HG03139 (cell line): ENCODE measurements around the gene ACBD4.

Experiments used
- ATAC-seq: cut with Tn5 transposase; IDR thresholded peaks from one replicate; pipeline ENCODE4 v1.9.1; 2021; ENCODE audit not compliant: unreplicated experiment

The ACBD4 gene

GRCh38 chr17:45149669-45150664 is 14.5 kb downstream of the ACBD4 start:
- ATAC-seq, result no peak

- ATAC-seq, result no peak
Measured at GRCh38 chr17:45150911-45151809, 15.7 kb downstream of the ACBD4 start.

- ATAC-seq, result no peak
Measured at GRCh38 chr17:45155029-45155428, 19.5 kb downstream of the ACBD4 start.

GRCh38 chr17:45155483-45155882 is 20.0 kb downstream of the ACBD4 start:
- no peak for ATAC-seq

- ATAC-seq, result no peak
Measured at GRCh38 chr17:45156242-45156641, 20.8 kb downstream of the ACBD4 start.

GRCh38 chr17:45160447-45161287 is 25.2 kb downstream of the ACBD4 start:
- ATAC-seq, result peak; percentile 11

- peak; percentile 86 for ATAC-seq
Measured at GRCh38 chr17:45161288-45162024, 26.0 kb downstream of the ACBD4 start, which contains the start of gene HEXIM2. HEXIM2 (plus strand) TSS chr17:45161875; CDS start chr17:45162794, 919 bp downstream.

GRCh38 chr17:45162025-45162687 is 26.7 kb downstream of the ACBD4 start:
- no peak for ATAC-seq

GRCh38 chr17:45164734-45165269 is 29.3 kb downstream of the ACBD4 start:
- no peak for ATAC-seq

- no peak for ATAC-seq
Measured at GRCh38 chr17:45168991-45169752, 33.7 kb downstream of the ACBD4 start.

- no peak for ATAC-seq
Measured at GRCh38 chr17:45170280-45170930, 34.9 kb downstream of the ACBD4 start.

- ATAC-seq, result no peak
Measured at GRCh38 chr17:45170931-45171337, 35.4 kb downstream of the ACBD4 start.

GRCh38 chr17:45171338-45172231 is 36.1 kb downstream of the ACBD4 start:
- no peak for ATAC-seq

GRCh38 chr17:45172232-45172540 is 36.7 kb downstream of the ACBD4 start:
- no peak for ATAC-seq

GRCh38 chr17:45172541-45173286 is 37.2 kb downstream of the ACBD4 start:
- no peak for ATAC-seq

GRCh38 chr17:45175759-45176115 is 40.2 kb downstream of the ACBD4 start:
- ATAC-seq, result no peak
